AG04449 (cell line): ENCODE data around the gene ARL15.

Experiments used
- CTCF ChIA-PET: fragments of 350-600 bp; formaldehyde crosslinking; extraction: SDS; loops from one replicate; lab custom pipeline; 2021; ENCODE audit warnings: antibody characterized with exemption; lab: Yijun Ruan, JAX
- POLR2A ChIA-PET: fragments of 400-600, 350-600 bp; formaldehyde crosslinking; extraction: SDS; loops from one replicate; lab custom pipeline; 2020; ENCODE audit warnings: antibody characterized with exemption, inconsistent platforms; lab: Yijun Ruan, JAX
- DNase-seq: peaks from one replicate; pipeline ENCODE4 v3.0.0-alpha.2; 2010; ENCODE audit warnings: low read depth, low spot score
- H3K4me3 ChIP-seq: 2 replicates; pipeline ENCODE4 v1.5.1; 2011; ENCODE audit warnings: low read depth, mild to moderate bottlenecking, control low read depth, low read length
- TF ChIP-seq, protein P1 (sequence below): IDR thresholded peaks from one replicate; pipeline ENCODE4 v1.5.1; 2011; ENCODE audit warnings: mild to moderate bottlenecking, moderate library complexity, low read length, control low read depth, inconsistent platforms; ENCODE audit not compliant: insufficient read depth; ENCODE audit errors: missing control alignments

The ARL15 gene

DNA sequence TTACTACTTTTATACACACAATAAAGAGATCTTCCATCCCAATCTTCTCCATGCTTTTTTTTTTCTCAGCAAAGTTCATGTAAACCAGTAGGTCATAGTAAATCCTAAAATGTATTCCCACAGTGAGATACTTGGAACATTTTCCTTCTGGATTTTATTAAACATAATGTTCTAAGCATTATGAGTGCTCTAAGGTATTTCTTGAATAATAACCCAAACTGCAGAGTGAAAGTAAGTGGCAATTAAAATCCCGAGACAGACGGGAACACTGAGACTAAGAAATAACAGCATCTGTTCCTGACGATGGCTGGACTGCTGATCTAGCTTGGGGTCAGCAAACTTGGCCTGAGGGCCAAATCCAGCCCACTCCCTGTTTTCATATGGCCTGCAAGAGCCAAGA, 359.8 kb downstream of the ARL15 start:
- POLR2A ChIA-PET: no interaction called here
- CTCF ChIA-PET: no interaction called here
- TF ChIP-seq, protein P1, sequence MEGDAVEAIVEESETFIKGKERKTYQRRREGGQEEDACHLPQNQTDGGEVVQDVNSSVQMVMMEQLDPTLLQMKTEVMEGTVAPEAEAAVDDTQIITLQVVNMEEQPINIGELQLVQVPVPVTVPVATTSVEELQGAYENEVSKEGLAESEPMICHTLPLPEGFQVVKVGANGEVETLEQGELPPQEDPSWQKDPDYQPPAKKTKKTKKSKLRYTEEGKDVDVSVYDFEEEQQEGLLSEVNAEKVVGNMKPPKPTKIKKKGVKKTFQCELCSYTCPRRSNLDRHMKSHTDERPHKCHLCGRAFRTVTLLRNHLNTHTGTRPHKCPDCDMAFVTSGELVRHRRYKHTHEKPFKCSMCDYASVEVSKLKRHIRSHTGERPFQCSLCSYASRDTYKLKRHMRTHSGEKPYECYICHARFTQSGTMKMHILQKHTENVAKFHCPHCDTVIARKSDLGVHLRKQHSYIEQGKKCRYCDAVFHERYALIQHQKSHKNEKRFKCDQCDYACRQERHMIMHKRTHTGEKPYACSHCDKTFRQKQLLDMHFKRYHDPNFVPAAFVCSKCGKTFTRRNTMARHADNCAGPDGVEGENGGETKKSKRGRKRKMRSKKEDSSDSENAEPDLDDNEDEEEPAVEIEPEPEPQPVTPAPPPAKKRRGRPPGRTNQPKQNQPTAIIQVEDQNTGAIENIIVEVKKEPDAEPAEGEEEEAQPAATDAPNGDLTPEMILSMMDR: no peak
- H3K4me3 ChIP-seq: no peak overlapping the region
- no peak for DNase-seq

DNA sequence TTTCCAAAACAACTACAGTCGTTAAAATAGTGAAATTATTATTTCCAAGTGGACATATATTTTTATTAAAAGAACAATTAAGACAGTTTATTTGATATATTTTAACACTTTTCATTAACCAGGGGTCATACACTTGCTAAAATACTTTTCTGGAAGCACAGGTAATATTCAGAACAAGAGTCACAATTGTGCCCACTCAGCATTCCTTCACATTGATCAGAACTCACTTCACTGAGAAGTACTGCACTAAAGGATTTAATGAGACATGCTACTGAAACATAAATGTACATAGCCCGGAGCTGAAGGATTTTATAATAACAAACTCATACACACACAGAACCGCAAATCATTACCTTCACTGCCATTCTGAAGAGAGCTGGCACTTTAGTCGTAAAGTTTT, 361.8 kb downstream of the ARL15 start:
- TF ChIP-seq, protein P1: no peak
- DNase-seq: no peak
- no peak overlapping the region for H3K4me3 ChIP-seq
- ChIA-PET CTCF (no interaction called here), POLR2A (no interaction called here)

DNA sequence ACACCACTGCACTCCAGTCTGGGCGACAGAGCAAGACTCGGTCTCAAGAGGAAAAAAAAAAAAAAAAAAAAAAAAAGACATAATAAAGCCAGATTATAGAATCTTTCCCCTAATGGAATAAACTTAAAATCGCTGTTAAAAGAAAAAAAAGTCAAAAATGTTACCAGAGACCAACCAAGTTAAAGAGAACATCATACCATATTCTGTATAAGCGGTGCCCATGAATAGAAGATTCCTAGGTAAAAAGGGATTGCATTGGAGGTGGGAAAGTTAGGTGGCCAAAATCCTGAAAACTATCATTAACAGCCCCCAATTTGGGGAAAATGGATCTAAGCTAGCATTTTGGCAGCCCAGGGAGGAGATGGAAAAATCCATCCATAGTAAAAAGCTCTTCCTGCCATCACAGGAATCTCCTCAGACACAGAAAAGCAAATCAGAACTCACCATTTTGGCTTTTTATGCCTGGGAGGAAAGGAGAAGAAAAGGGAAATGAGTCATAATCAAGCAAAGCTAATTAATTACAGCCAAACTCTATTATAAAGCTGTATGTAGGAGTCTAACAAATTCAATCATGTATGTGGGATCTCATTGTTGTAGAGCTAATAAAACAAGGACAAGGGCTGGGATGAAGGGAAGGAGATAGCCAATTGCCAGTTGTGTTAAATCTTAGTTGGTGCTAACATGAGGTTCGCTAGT, 363.8 kb downstream of the ARL15 start:
- TF ChIP-seq, protein P1: no peak
- ChIA-PET POLR2A (no interaction called here), CTCF (no interaction called here)
- no peak for DNase-seq
- no peak overlapping the region for H3K4me3 ChIP-seq

DNA sequence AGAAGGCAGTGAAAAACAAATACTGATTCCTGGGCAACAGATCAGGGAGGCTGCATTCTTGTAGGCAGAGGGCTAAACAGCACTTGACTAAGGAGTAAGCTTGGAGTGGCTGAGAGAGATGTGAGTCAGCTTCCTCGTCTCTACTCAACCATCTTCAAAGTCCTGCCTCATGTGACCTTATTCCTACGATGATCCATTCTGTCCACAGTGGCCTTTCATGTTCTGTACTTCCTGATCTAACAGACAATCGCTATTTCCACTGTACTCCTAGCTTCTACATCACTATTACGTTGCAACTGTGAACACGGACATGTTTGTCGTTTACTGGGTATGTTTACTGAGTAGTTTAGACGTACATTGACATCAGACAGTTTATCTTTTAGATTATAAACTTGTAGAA, 365.4 kb downstream of the ARL15 start:
- no peak overlapping the region for H3K4me3 ChIP-seq
- ChIA-PET POLR2A (interaction anchor here (0.6 kb wide), 1 partner anchor 1103 kb away, joined by 3 read pairs; no protein-coding TSS in a partner anchor), CTCF (interaction anchor here (1.2 kb wide), 1 partner anchor 12 kb away, joined by 3 read pairs; no protein-coding TSS in a partner anchor)
- no peak for DNase-seq
- TF ChIP-seq, protein P1: no peak

DNA sequence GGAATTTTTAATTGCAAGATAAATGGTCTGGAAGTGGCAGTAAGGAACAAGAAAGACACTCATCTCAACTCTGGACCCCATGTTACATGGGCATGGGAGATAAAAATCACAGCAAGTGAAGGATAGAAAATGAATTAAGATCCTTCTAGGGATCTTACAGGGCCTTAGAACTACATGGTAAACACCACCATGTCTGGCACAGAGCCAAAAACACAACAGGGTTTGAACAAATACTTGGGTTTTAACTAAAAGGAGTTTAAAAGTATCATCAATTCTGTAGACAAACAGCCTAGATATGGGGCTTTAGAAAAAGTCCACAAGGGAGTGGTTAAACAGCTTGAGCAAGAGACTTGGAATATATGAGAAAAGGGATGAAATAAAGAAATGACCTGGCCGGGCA, 366.4 kb downstream of the ARL15 start:
- TF ChIP-seq, protein P1: no peak
- no peak overlapping the region for H3K4me3 ChIP-seq
- ChIA-PET CTCF (interaction anchor here (0.6 to 1.2 kb wide), 2 partner anchors 13 to 518 kb away, joined by 3 read pairs; no protein-coding TSS in a partner anchor), POLR2A (no interaction called here)
- no peak for DNase-seq

DNA sequence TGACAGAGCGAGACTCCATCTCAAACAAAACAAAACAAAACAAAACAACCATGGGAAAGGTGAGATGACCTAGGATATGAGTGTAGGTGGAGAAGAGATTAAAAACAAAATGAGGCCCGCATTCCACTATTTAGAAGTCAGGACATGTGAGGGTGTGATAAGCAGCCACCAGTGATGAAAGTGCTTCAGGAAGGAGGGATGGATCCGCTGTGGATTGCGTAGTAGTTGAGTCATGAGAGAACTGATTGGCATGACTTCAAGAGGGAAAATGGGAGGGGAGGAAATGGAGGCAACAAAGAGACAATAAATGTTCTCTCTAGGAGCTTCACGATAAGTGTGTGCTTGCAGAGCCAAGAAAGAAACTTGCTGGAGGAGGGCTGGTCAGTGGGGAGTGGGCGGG, 367.6 kb downstream of the ARL15 start:
- ChIA-PET CTCF (no interaction called here), POLR2A (no interaction called here)

More for the DNA sequence above, 367.6 kb downstream of the ARL15 start:
- TF ChIP-seq, protein P1: no peak
- no peak overlapping the region for H3K4me3 ChIP-seq
- no peak for DNase-seq
